Skeletal muscle satellite cell (primary cell): ENCODE results near the gene C1QL4.
A peak's percentile ranks its signal among the peaks of the same experiment; 100 is the strongest.
"Not testable (repeated sequence)": the region's sequence is repeated elsewhere in the genome, so short reads cannot be mapped to it uniquely, and the experiment has no call there.

Experiments used
- H3K27me3 ChIP-seq: 2 replicates; pipeline ENCODE4 v1.7.0; 2013; ENCODE audit warnings: low read length; ENCODE audit not compliant: control insufficient read depth, insufficient read depth
- H3K36me3 ChIP-seq: 2 replicates; pipeline ENCODE4 v1.7.0; 2013; ENCODE audit warnings: mild to moderate bottlenecking, control low read depth, low read length; ENCODE audit not compliant: insufficient read depth
- H3K4me1 ChIP-seq: 2 replicates; pipeline ENCODE4 v1.7.0; 2013; ENCODE audit warnings: low read length; ENCODE audit not compliant: control insufficient read depth, insufficient read depth
- H3K4me2 ChIP-seq: 2 replicates; pipeline ENCODE4 v1.7.0; 2013; ENCODE audit warnings: mild to moderate bottlenecking, low read length
- H3K4me3 ChIP-seq: 2 replicates; pipeline ENCODE4 v1.7.0; 2013; ENCODE audit warnings: low read length
- H3K9ac ChIP-seq: 2 replicates; pipeline ENCODE4 v1.7.0; 2013; ENCODE audit warnings: mild to moderate bottlenecking, low read depth, low read length, moderate library complexity
- H3K9me3 ChIP-seq: replicated peaks from 2 replicates; pipeline ENCODE4 v1.7.0; 2013; ENCODE audit warnings: mild to moderate bottlenecking, control low read depth, low read length

C1QL4 gene

GRCh38 chr12:49339464-49339861 is 2.5 kb upstream of the C1QL4 start:
- Histone ChIP-seq H3K4me1 (peaks cover 21% of the 10 kb centered on the region), H3K9me3 (no peaks in the 10 kb centered on the region), H3K4me3 (no peak overlapping the region), H3K4me2 (no peak overlapping the region), H3K9ac (no peak overlapping the region), H3K27me3 (peaks cover 47% of the 10 kb centered on the region), H3K36me3 (no peaks in the 10 kb centered on the region)

- H3K27me3 ChIP-seq: peaks cover 44% of the 10 kb centered on the region
- H3K4me2 ChIP-seq: no peak overlapping the region
- H3K4me1 ChIP-seq: peaks cover 21% of the 10 kb centered on the region
- H3K9me3 ChIP-seq: no peaks in the 10 kb centered on the region
- no peaks in the 10 kb centered on the region for H3K36me3 ChIP-seq
- no peak overlapping the region for H3K9ac ChIP-seq
- H3K4me3 ChIP-seq: no peak overlapping the region
Observed at GRCh38 chr12:49338830-49339463, 2.0 kb upstream of the C1QL4 start.

DNA sequence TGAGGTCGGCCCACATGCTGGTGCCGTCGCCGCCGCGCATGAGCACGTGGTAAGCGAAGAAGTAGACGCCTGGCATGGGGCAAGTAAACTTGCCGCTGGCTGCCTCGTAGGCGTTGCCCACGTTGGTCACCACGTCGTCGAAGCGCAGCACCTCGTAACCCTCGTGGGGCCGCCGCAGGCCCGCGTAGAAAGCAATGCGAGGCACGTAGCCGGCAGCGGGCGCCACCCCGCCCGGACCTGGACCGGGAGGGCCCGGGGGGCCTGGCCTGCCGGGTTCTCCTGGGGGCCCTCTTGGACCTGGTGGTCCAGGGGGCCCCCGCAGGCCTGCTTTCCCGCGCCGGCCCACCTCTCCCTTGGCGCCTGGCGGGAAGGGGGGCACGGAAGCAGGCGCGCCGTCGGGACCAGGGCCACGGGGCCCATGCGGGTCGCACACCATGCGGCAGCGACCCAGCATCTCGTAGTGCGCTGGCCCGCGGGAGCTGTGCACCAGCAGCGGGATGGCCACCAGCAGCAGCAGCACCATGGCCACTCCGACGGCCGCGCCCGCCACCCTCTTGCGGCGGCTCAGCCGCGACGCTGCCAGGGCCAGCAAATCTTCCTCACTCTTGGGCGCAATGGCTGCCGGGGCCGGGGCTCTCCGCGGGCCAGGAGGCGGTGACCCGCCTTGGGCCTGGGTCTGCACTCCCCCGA is 888 bp downstream of the C1QL4 start:
- Histone ChIP-seq H3K4me2 (peak overlapping the region; percentile 90), H3K9ac (no peak overlapping the region), H3K4me3 (peak overlapping the region; percentile 72), H3K4me1 (peaks cover 10% of the 10 kb centered on the region), H3K27me3 (peaks cover 35% of the 10 kb centered on the region), H3K36me3 (peaks cover under 1% of the 10 kb centered on the region), H3K9me3 (no peaks in the 10 kb centered on the region)

DNA sequence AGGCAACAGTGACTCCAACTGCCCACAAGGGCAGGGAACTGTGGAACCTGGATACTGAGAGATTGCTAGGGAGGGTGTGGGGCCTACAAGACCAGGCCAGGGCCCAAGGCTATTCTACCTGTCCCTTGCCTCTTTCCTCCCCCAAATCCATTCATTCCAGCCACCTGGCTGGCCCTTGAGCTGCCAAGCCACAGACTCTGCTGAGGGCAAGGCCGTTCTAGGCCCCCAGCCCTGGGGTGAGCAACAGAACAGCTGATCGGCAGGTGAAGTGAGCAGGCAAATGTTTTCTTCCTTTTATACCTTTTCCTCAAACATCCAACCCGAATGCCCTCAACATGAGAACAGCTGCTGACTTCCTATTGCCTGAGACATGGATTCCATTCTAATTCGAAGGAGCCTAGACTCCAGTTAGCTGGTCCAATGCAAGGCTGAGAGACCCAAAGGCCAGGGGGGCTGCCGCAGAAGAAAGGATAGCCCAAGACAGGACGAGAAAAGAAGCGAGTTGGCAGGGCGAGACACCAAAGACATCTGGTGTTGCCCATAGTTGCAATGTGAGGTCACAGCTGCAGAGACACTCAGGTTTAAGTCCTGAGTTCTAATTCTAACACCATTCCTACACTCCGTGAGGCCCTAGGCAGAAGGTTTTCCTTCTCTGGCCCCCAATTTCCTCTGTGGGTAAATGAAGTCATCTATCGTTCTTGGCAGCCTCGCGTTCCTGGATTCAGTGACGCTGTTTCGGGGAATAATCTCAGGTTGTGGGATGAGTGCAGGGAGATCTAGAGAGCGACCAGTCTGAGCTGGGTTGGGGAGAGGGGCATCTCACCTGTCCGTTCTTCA is 1.7 kb downstream of the C1QL4 start:
- H3K4me1 ChIP-seq: peaks cover 13% of the 10 kb centered on the region
- no peaks in the 10 kb centered on the region for H3K9me3 ChIP-seq
- peaks cover 29% of the 10 kb centered on the region for H3K27me3 ChIP-seq
- no peak overlapping the region for H3K4me3 ChIP-seq
- H3K36me3 ChIP-seq: peaks cover 8% of the 10 kb centered on the region
- no peak overlapping the region for H3K9ac ChIP-seq
- no peak overlapping the region for H3K4me2 ChIP-seq

DNA sequence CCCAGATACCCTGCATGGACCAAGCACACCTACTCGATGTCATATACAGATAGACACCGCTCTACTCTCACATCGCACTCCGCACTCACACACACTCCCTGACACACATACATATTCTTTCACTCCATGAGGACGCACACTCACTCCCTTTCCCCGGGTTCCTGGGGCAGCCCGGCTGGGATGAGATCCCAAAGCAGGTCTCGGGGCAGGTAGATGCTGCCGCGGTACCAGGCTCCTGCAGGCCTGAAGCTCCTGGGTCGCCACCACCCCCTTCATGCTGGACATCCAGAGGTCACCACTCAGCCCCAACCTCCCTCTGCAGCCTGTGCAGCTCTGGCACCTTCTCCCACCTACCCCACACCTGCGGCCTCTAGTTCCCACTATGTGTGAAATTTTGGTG is 2.3 kb downstream of the C1QL4 start:
- Histone ChIP-seq H3K27me3 (peaks cover 24% of the 10 kb centered on the region), H3K9ac (no peak overlapping the region), H3K4me2 (no peak overlapping the region), H3K4me3 (no peak overlapping the region), H3K4me1 (peaks cover 13% of the 10 kb centered on the region), H3K36me3 (peaks cover 8% of the 10 kb centered on the region), H3K9me3 (no peaks in the 10 kb centered on the region)

GRCh38 chr12:49334226-49334625 is 2.8 kb downstream of the C1QL4 start:
- H3K9me3 ChIP-seq: no peaks in the 10 kb centered on the region
- H3K4me1 ChIP-seq: peaks cover 13% of the 10 kb centered on the region
- peaks cover 10% of the 10 kb centered on the region for H3K36me3 ChIP-seq
- H3K4me2 ChIP-seq: no peak overlapping the region
- H3K4me3 ChIP-seq: no peak overlapping the region
- peaks cover 24% of the 10 kb centered on the region for H3K27me3 ChIP-seq
- H3K9ac ChIP-seq: no peak overlapping the region

- Histone ChIP-seq H3K27me3 (peaks cover 24% of the 10 kb centered on the region), H3K4me1 (peaks cover 13% of the 10 kb centered on the region), H3K36me3 (peaks cover 12% of the 10 kb centered on the region)
- not testable (repeated sequence) for H3K4me2 ChIP-seq, H3K9me3 ChIP-seq, H3K4me3 ChIP-seq, H3K9ac ChIP-seq
Observed at GRCh38 chr12:49333778-49334177, 3.2 kb downstream of the C1QL4 start.

DNA sequence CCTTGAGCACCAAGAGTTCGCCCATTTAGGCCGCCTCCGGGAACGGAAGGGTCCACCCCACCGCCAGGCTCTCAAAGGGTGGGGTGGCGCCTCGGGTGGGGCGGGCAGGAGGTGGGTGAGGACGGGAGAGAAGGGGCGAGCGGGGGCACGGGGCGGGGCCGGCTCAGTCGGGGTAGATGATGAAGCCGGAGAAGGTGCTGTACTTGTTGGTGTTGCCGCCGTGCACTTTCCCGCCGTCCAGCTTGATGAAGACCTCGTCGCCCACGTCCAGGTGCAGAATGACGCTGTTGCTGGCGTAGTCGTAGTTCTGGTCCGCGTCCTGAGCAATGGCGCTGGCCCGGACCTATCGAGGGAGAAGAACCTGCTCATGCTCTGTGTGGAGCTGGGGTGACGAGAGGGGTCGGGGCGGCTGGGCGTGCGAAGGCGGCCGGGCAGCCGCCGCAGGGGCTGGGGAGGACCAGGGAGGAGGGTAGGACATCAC is 4.1 kb downstream of the C1QL4 start:
- H3K9me3 ChIP-seq: no peaks in the 10 kb centered on the region
- H3K4me3 ChIP-seq: no peak overlapping the region
- H3K4me1 ChIP-seq: peaks cover 13% of the 10 kb centered on the region
- peaks cover 18% of the 10 kb centered on the region for H3K27me3 ChIP-seq
- H3K4me2 ChIP-seq: no peak overlapping the region
- H3K36me3 ChIP-seq: peaks cover 12% of the 10 kb centered on the region
- H3K9ac ChIP-seq: no peak overlapping the region

- peaks cover 13% of the 10 kb centered on the region for H3K4me1 ChIP-seq
- H3K27me3 ChIP-seq: peaks cover 18% of the 10 kb centered on the region
- no peak overlapping the region for H3K4me2 ChIP-seq
- no peak overlapping the region for H3K9ac ChIP-seq
- H3K36me3 ChIP-seq: peaks cover 13% of the 10 kb centered on the region
- no peak overlapping the region for H3K4me3 ChIP-seq
- H3K9me3 ChIP-seq: no peaks in the 10 kb centered on the region
Observed at GRCh38 chr12:49332441-49332861, 4.5 kb downstream of the C1QL4 start.

- peaks cover 21% of the 10 kb centered on the region for H3K36me3 ChIP-seq
- H3K4me1 ChIP-seq: peaks cover 9% of the 10 kb centered on the region
- H3K4me3 ChIP-seq: no peak overlapping the region
- H3K9me3 ChIP-seq: no peaks in the 10 kb centered on the region
- H3K27me3 ChIP-seq: peaks cover 14% of the 10 kb centered on the region
- H3K9ac ChIP-seq: no peak overlapping the region
- H3K4me2 ChIP-seq: peak overlapping the region; percentile 38
Observed at GRCh38 chr12:49331380-49332222, 5.4 kb downstream of the C1QL4 start.
